Right lobe of liver (tissue), 4 donors: ENCODE data around the gene EXOC4.

Experiments
- POLR2A ChIP-seq: fragments of 450-650 bp; IDR thresholded peaks from one replicate; pipeline ENCODE4 v1.6.1; 2017; ENCODE audit warnings: antibody characterized with exemption, mild to moderate bottlenecking
- TF ChIP-seq, protein P1 (sequence below), 4 donors: fragments of 200-600 bp in 3 of 4; fragments of 450-650 bp in 1 of 4; IDR thresholded peaks; one replicate each; pipeline versions ENCODE4 v1.5.1 to v1.8.0; 2016 to 2022; ENCODE audit warnings: antibody characterized with exemption in 4 of 4, mild to moderate bottlenecking in 2 of 4
- donor health status: DM: no; HTN: no; CAD: no.
- donor health status: DM: no; HTN: no; CAD: no.
- donor health status: DM: no; HTN: yes; CAD: no.

DNA sequence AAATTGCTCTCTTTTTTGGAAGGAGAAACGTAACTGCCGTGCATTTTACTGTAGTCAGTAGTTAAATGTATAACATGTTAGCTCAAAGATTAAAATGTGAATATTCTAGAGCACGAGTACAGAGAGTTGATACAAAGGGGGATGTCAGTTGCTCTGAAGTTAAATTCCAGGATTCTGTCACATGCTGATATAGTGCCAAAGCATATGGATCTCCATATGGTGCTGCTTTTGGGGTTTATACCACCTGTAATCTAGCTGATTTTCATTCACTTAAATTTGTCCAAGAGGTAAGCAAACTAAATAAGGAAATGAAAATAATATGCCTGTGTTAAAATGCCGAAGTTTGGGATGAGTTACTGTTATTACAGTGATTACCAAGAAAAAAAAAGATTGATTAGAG, 298.6 kb downstream of the EXOC4 start:
- TF ChIP-seq, protein P1, sequence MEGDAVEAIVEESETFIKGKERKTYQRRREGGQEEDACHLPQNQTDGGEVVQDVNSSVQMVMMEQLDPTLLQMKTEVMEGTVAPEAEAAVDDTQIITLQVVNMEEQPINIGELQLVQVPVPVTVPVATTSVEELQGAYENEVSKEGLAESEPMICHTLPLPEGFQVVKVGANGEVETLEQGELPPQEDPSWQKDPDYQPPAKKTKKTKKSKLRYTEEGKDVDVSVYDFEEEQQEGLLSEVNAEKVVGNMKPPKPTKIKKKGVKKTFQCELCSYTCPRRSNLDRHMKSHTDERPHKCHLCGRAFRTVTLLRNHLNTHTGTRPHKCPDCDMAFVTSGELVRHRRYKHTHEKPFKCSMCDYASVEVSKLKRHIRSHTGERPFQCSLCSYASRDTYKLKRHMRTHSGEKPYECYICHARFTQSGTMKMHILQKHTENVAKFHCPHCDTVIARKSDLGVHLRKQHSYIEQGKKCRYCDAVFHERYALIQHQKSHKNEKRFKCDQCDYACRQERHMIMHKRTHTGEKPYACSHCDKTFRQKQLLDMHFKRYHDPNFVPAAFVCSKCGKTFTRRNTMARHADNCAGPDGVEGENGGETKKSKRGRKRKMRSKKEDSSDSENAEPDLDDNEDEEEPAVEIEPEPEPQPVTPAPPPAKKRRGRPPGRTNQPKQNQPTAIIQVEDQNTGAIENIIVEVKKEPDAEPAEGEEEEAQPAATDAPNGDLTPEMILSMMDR (IDR thresholded peaks at IDR 0.05) = no peak
- no peak for TF ChIP-seq POLR2A
